Measurements from ENCODE around the gene SORCS2.

SORCS2 gene

GRCh38 chr4:7693237-7693608, 500.9 kb downstream of the SORCS2 start:
- Histone ChIP-seq H3K36me3 (ENCODE audit: insufficient read depth, low read length) (no peaks in the 10 kb centered on the region), H3K9me3 (ENCODE audit: control insufficient read depth, insufficient read depth, low read length) (no peaks in the 10 kb centered on the region), H3K9ac (ENCODE audit: low read depth, low read length) (no peak overlapping the region), H3K4me1 (ENCODE audit: insufficient read depth, low read length) (no peaks in the 10 kb centered on the region)

GRCh38 chr4:7693711-7694110, 501.4 kb downstream of the SORCS2 start:
- H3K9me3 ChIP-seq (ENCODE audit: control insufficient read depth, insufficient read depth, low read length), result no peaks in the 10 kb centered on the region
- no peaks in the 10 kb centered on the region for H3K36me3 ChIP-seq (ENCODE audit: insufficient read depth, low read length)
- H3K9ac ChIP-seq (ENCODE audit: low read depth, low read length), result no peak overlapping the region
- H3K4me1 ChIP-seq (ENCODE audit: insufficient read depth, low read length), result no peaks in the 10 kb centered on the region

- Histone ChIP-seq H3K9ac (ENCODE audit: low read depth, low read length) (no peak overlapping the region), H3K36me3 (ENCODE audit: insufficient read depth, low read length) (no peaks in the 10 kb centered on the region), H3K9me3 (ENCODE audit: control insufficient read depth, insufficient read depth, low read length) (no peaks in the 10 kb centered on the region), H3K4me1 (ENCODE audit: insufficient read depth, low read length) (peaks cover 4% of the 10 kb centered on the region; the same call in 1 of the 2 replicates)
Observed at GRCh38 chr4:7694324-7694723, 502.0 kb downstream of the SORCS2 start.

GRCh38 chr4:7697343-7697742, 505.0 kb downstream of the SORCS2 start:
- Histone ChIP-seq H3K9me3 (ENCODE audit: control insufficient read depth, insufficient read depth, low read length) (no peaks in the 10 kb centered on the region), H3K4me1 (ENCODE audit: insufficient read depth, low read length) (peaks cover 14% of the 10 kb centered on the region; the same call in 1 of the 2 replicates), H3K9ac (ENCODE audit: low read depth, low read length) (no peak overlapping the region), H3K36me3 (ENCODE audit: insufficient read depth, low read length) (no peaks in the 10 kb centered on the region)

- no peaks in the 10 kb centered on the region for H3K36me3 ChIP-seq (ENCODE audit: insufficient read depth, low read length)
- H3K4me1 ChIP-seq (ENCODE audit: insufficient read depth, low read length), result peaks cover 14% of the 10 kb centered on the region; the same call in 1 of the 2 replicates
- H3K9me3 ChIP-seq (ENCODE audit: control insufficient read depth, insufficient read depth, low read length), result no peaks in the 10 kb centered on the region
- no peak overlapping the region for H3K9ac ChIP-seq (ENCODE audit: low read depth, low read length)
Observed at GRCh38 chr4:7697821-7698220, 505.5 kb downstream of the SORCS2 start.

GRCh38 chr4:7698584-7698983, 506.2 kb downstream of the SORCS2 start:
- Histone ChIP-seq H3K36me3 (ENCODE audit: insufficient read depth, low read length) (no peaks in the 10 kb centered on the region), H3K4me1 (ENCODE audit: insufficient read depth, low read length) (peaks cover 14% of the 10 kb centered on the region; the same call in 1 of the 2 replicates), H3K9ac (ENCODE audit: low read depth, low read length) (no peak overlapping the region), H3K9me3 (ENCODE audit: control insufficient read depth, insufficient read depth, low read length) (no peaks in the 10 kb centered on the region)

GRCh38 chr4:7699031-7699430, 506.7 kb downstream of the SORCS2 start:
- no peaks in the 10 kb centered on the region for H3K9me3 ChIP-seq (ENCODE audit: control insufficient read depth, insufficient read depth, low read length)
- peaks cover 14% of the 10 kb centered on the region; the same call in 1 of the 2 replicates for H3K4me1 ChIP-seq (ENCODE audit: insufficient read depth, low read length)
- no peaks in the 10 kb centered on the region for H3K36me3 ChIP-seq (ENCODE audit: insufficient read depth, low read length)
- no peak overlapping the region for H3K9ac ChIP-seq (ENCODE audit: low read depth, low read length)

- Histone ChIP-seq H3K4me1 (ENCODE audit: insufficient read depth, low read length) (peaks cover 14% of the 10 kb centered on the region; the same call in 1 of the 2 replicates), H3K36me3 (ENCODE audit: insufficient read depth, low read length) (no peaks in the 10 kb centered on the region)
Observed at GRCh38 chr4:7699825-7700224, 507.5 kb downstream of the SORCS2 start.

GRCh38 chr4:7700665-7701064, 508.3 kb downstream of the SORCS2 start:
- no peaks in the 10 kb centered on the region for H3K9me3 ChIP-seq (ENCODE audit: control insufficient read depth, insufficient read depth, low read length)
- no peaks in the 10 kb centered on the region for H3K36me3 ChIP-seq (ENCODE audit: insufficient read depth, low read length)
- no peak overlapping the region for H3K9ac ChIP-seq (ENCODE audit: low read depth, low read length)
- H3K4me1 ChIP-seq (ENCODE audit: insufficient read depth, low read length), result peaks cover 14% of the 10 kb centered on the region; the same call in 1 of the 2 replicates

More at GRCh38 chr4:7699825-7700224, 507.5 kb downstream of the SORCS2 start:
- H3K9ac ChIP-seq (ENCODE audit: low read depth, low read length), result no peak overlapping the region
- H3K9me3 ChIP-seq (ENCODE audit: control insufficient read depth, insufficient read depth, low read length), result no peaks in the 10 kb centered on the region

GRCh38 chr4:7701866-7702649, 509.7 kb downstream of the SORCS2 start:
- H3K9ac ChIP-seq (ENCODE audit: low read depth, low read length), result no peak overlapping the region
- no peaks in the 10 kb centered on the region for H3K9me3 ChIP-seq (ENCODE audit: control insufficient read depth, insufficient read depth, low read length)
- H3K36me3 ChIP-seq (ENCODE audit: insufficient read depth, low read length), result no peaks in the 10 kb centered on the region
- H3K4me1 ChIP-seq (ENCODE audit: insufficient read depth, low read length), result peaks cover 14% of the 10 kb centered on the region; the same call in 1 of the 2 replicates

- peaks cover 14% of the 10 kb centered on the region; the same call in 1 of the 2 replicates for H3K4me1 ChIP-seq (ENCODE audit: insufficient read depth, low read length)
- H3K9ac ChIP-seq (ENCODE audit: low read depth, low read length), result no peak overlapping the region
- H3K9me3 ChIP-seq (ENCODE audit: control insufficient read depth, insufficient read depth, low read length), result no peaks in the 10 kb centered on the region
- no peaks in the 10 kb centered on the region for H3K36me3 ChIP-seq (ENCODE audit: insufficient read depth, low read length)
Observed at GRCh38 chr4:7703688-7704087, 511.4 kb downstream of the SORCS2 start.

GRCh38 chr4:7704091-7704490, 511.8 kb downstream of the SORCS2 start:
- Histone ChIP-seq H3K36me3 (ENCODE audit: insufficient read depth, low read length) (no peaks in the 10 kb centered on the region), H3K4me1 (ENCODE audit: insufficient read depth, low read length) (peaks cover 12% of the 10 kb centered on the region; the same call in 1 of the 2 replicates), H3K9me3 (ENCODE audit: control insufficient read depth, insufficient read depth, low read length) (no peaks in the 10 kb centered on the region), H3K9ac (ENCODE audit: low read depth, low read length) (no peak overlapping the region)

- H3K9ac ChIP-seq (ENCODE audit: low read depth, low read length), result no peak overlapping the region
- H3K36me3 ChIP-seq (ENCODE audit: insufficient read depth, low read length), result no peaks in the 10 kb centered on the region
- peaks cover 7% of the 10 kb centered on the region; the same call in 1 of the 2 replicates for H3K4me1 ChIP-seq (ENCODE audit: insufficient read depth, low read length)
- no peaks in the 10 kb centered on the region for H3K9me3 ChIP-seq (ENCODE audit: control insufficient read depth, insufficient read depth, low read length)
Observed at GRCh38 chr4:7704625-7705024, 512.3 kb downstream of the SORCS2 start.

- no peaks in the 10 kb centered on the region for H3K36me3 ChIP-seq (ENCODE audit: insufficient read depth, low read length)
- no peak overlapping the region for H3K9ac ChIP-seq (ENCODE audit: low read depth, low read length)
- H3K9me3 ChIP-seq (ENCODE audit: control insufficient read depth, insufficient read depth, low read length), result no peaks in the 10 kb centered on the region
- peaks cover 5% of the 10 kb centered on the region; the same call in 1 of the 2 replicates for H3K4me1 ChIP-seq (ENCODE audit: insufficient read depth, low read length)
Observed at GRCh38 chr4:7705062-7705461, 512.7 kb downstream of the SORCS2 start.

- no peak overlapping the region for H3K9ac ChIP-seq (ENCODE audit: low read depth, low read length)
- H3K4me1 ChIP-seq (ENCODE audit: insufficient read depth, low read length), result peaks cover 5% of the 10 kb centered on the region; the same call in 1 of the 2 replicates
- H3K9me3 ChIP-seq (ENCODE audit: control insufficient read depth, insufficient read depth, low read length), result no peaks in the 10 kb centered on the region
- no peaks in the 10 kb centered on the region for H3K36me3 ChIP-seq (ENCODE audit: insufficient read depth, low read length)
Observed at GRCh38 chr4:7705593-7705992, 513.3 kb downstream of the SORCS2 start.
